ENCODE measurements around the gene FRAS1.
"Not testable (repeated sequence)": the region's sequence is repeated elsewhere in the genome, so short reads cannot be mapped to it uniquely, and the experiment has no call there.

FRAS1 gene

DNA sequence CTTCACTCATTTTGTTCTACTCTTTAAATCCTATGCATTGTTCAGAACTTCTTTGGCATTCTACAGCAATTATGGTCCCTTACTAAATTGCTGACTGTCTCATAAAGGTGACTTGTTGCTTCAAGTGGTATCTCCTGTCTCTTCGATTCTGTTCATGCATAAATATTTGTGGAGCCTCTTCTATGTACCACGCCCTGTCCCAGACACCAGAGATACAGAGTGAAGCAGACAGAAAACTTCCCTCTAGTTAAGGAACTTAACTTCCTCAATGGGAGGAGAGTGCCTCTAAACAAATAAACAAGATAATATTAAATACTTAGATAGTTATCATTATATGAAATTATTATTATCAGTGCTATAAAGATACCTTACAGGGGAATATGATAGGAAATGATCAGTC is 235.7 kb downstream of the FRAS1 start:
- DNase-seq = no peak

- no peak for DNase-seq
These were observed 236.2 kb downstream of the FRAS1 start for GRCh38 chr4:78293348-78293747.

GRCh38 chr4:78293821-78294301 is 236.7 kb downstream of the FRAS1 start:
- no peak for DNase-seq

- DNase-seq = no peak
These were observed 239.1 kb downstream of the FRAS1 start for GRCh38 chr4:78296261-78296660.

- DNase-seq = no peak
These were observed 240.1 kb downstream of the FRAS1 start for GRCh38 chr4:78297116-78297800.

DNA sequence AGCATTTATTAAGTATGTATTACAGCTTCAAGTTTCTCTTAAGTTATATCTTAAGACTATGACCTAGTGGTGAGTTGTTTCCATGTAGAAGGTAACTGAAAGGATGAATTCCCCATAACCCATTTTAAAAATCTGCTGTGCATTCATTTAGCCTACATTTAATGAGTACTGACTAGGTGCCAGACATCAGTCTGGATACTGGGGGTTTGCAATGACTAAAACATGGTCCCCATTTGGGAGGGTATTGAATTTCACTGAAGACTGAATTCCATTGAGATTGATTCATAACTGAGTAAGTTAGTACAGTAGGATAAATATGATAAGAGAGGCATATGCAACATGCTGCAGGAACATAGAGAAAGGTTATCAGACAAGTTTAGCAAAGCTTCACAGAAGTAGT is 241.5 kb downstream of the FRAS1 start:
- DNase-seq = no peak

GRCh38 chr4:78299565-78299972 is 242.4 kb downstream of the FRAS1 start:
- no peak for DNase-seq

GRCh38 chr4:78307263-78307662 is 250.1 kb downstream of the FRAS1 start:
- not testable (repeated sequence) for DNase-seq

- no peak for DNase-seq
These were observed 251.4 kb downstream of the FRAS1 start for GRCh38 chr4:78308517-78308916.

DNA sequence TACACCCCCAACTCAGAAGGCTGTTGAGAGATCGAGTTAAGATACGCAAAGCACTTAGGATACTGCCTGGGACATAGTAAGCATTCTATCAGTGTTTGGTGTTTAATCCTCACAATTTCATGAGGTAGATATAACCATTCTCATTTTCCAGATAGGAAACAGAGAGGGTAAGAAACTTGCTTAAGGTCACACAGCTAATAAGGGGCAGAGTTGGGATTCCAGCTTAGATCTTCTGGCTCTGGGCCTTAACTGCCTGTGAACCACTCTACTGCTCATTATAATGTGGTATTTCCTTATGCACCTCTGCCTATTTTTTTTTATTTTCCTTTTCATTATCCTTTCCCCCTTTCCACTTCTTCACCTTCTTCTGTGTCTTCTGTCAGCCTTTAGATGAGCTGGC is 252.2 kb downstream of the FRAS1 start:
- DNase-seq = no peak

GRCh38 chr4:78310007-78310739 is 253.1 kb downstream of the FRAS1 start:
- no peak for DNase-seq

DNA sequence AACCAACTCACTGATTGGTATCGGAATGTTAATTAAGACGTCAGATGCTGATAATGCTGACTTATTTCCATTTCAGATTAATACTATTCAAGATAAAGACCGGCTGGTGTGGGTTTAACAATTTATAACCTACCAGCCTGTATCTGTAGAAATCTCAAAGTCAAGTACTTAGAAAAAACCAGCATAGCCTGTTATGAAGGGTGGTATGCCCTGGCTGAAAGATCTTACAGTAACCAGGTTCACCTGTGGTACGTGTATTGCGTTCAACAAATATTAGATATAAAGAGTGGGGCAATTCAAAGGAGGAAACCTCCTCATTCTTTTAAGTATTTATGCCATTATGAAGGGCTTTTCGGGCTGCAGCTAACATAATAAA is 253.6 kb downstream of the FRAS1 start:
- DNase-seq = no peak

- DNase-seq = no peak
These were observed 254.2 kb downstream of the FRAS1 start for GRCh38 chr4:78311306-78311705.

- DNase-seq = no peak
These were observed 256.0 kb downstream of the FRAS1 start for GRCh38 chr4:78312989-78313753.

DNA sequence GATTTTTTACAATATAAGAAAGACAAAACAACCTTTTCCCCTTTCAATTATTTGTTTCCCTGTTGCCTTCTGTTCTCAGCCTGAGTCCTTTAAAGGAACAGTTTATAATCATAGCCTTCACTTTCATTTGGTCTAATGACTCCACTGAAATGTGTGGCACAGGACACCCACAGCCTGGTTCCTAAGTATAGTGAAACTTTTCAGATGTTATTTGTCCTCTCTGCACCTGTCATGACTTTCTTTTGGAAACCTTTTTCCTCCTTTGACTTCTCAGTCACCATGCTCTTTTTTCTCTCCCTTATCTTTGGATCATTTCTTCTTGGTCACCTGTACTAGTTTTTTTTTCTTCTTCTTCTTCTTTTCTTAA is 256.6 kb downstream of the FRAS1 start:
- DNase-seq = no peak

DNA sequence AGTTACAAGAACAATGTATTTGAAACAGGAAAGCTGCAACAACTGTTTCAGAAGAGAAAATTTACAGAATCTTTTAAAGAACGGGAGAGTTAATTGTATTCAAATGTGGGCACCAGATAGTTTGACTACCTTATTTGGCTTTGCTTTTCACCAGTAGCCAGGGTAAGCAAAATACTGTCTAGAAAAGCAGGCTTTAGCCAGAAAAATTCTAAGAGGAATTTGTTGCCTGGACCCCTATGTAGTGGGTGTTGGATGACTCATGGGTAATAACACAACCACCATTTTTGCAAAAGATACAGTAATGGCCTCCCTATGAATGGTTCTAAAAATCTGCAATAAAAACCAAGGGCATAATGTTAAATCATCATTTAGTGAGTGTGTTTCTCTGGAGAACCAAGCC is 261.0 kb downstream of the FRAS1 start:
- no peak for DNase-seq

DNA sequence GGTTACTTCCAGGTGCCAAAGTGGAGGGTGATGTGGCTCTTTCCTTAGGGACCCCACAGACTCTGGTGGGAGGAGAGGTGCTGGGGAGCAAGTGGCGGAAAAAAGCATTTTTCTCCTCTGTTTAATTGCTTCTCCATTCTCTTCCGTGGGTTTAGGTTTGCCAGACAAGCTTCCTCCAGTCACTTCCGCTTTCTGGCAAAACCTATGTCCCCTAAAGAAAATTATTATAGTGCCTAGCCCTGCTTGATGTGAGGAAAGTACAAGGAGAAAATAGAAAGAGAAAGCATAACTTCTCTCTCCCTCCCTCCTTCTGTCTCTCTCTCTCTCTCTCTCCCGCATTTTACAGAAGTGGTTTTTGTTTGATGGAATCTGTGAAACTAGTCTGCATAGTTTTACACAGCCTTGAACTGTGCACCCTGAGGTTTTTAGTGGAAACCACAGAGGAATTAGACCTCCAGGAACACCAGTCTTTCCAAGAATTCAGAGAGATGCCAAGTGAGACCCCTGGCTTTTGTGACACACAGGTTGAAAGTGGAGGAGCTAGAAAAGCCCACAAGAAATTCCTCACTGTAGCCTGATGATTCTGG is 263.3 kb downstream of the FRAS1 start:
- no peak for DNase-seq

DNA sequence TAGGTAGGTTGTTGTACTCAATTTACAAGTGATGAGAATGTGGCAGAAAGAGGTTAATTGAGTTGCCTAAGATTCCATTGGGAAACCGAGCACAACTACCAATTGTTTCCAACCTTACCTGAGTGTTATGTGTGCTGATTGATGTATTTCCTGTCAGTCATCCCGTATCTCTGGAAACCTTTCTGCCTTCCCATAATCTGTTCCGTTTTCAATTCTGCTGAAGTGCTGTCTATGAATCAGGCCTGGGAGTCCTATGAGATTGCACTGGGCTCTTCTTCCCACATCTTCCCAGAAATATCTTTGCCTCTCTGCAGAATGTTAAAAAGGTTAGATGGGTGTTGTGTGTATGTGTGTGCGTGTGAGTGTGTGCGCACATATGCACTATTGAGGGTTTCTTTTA is 264.9 kb downstream of the FRAS1 start:
- DNase-seq = no peak

DNA sequence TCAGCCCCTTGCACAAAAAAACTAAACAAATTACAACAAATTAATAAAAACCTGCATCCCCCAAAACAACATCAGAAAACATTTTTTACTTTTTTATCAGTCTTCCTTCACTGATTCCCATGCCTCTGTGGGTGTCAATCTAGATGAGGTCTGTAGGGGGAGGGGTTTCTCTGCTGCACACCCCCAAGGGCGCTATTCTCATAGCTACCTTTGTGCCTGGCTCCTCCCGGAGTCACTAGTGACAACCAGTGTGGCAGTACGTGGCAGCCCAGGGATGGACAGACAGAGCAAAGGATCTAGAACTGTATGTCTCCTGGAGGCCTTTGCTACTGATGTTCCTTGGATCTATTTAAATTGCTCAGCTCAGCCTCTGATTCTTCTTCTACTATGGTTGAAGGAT is 266.3 kb downstream of the FRAS1 start:
- DNase-seq = no peak

DNA sequence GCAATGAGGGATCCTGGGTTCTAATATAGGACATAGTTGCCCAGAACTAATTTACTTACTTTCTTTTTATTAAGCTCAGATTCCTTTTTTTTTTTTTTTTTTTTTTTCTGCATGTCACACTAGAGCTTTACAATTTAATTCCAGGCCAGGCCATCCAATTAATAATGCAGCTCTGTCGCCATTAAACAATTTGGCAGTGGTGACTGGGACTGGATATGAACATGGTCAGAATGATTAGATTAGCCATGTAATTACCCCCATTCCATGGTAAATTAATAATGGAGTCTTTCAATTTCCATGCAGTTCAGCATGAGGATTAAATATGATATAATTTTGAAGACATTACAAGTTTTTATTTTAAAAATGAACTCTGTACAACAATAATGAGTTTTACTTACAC is 267.5 kb downstream of the FRAS1 start:
- no peak for DNase-seq

DNA sequence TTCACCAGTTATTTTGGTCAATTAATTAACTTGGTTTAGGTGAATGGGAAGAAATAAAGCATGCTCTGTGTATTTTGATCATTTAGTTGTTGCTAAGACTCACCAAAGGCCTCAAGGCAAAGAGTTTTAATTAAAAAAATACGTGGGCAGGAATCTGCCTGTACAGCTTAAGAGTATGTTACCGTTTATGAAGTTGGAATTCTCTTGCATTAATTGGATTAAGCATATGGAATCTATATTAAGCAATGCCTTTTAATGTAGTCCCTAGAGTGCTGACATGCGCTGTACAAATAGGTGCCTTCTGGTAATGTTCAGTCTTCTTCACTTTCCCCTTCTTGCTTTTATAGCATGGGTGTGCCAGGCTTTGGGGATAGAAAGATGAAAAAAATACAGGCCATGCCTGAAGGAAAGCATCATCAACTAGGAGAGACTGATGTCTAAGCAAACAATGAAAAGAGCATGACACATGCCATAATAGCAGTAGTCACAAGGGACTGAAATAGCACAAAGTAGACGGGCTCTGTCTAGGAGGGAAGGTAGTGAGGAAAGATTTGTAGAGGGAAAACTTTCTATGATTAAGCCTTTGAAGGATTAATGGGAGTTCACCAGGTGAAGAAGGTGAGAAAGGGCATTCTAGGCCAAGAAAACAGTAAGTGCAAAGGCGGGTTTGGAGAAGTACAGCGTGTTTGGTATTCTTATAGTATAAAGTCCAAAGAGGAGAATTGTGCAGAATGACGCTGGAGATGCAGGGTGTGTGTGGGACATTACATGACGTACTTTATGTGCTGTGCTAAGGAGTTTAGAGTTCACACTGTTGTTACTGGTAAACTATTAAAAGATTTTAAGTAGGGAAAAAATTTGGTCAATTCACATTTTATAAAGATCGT is 268.4 kb downstream of the FRAS1 start:
- DNase-seq = no peak

DNA sequence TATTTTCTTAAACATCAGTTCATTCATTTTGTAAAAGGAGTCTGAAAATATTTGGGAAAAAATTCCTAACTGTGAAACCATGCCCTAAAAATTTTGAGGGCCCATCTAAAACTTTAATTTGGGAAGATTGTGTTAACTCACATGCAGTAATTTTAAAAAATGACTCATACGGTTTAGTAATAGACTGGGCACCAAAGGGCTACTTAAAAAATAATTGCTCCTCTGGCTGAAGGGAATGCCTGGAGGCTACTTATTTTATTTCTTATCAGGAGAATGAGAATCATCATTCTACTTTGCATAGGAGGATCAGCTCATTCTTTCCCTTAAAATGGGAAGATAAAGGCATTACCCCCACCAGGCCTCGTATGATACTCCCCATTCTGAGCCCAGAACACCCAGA is 271.5 kb downstream of the FRAS1 start:
- DNase-seq = not testable (repeated sequence)

DNA sequence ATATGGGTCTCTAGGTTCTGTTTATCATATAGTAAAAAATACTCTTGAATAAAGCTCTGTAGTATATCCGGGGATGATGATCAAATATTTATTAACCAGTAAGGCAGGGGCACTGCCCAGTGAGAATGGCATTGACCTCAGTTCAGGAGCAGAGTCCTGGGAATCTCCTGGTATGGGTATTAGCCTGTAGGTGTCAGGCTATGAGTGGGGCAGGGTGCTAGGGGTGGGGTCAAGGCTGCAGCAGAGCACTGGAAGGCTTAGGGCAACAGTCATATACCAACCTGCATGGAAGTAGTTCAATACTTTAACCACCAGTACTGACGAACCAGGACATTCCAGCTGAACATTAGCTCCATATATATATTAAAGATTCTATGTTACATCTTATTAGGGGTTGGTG is 274.1 kb downstream of the FRAS1 start:
- DNase-seq = no peak
